GM18861 (cell line): ENCODE measurements around the gene PIN1.
A peak's percentile ranks its signal among the peaks of the same experiment; 100 is the strongest.
"Not testable (repeated sequence)": the region's sequence is repeated elsewhere in the genome, so short reads cannot be mapped to it uniquely, and the experiment has no call there.

Experiments
- ATAC-seq: cut with Tn5 transposase; IDR thresholded peaks from one replicate; pipeline ENCODE4 v1.9.1; 2021; ENCODE audit not compliant: unreplicated experiment

Gene PIN1

GRCh38 chr19:9818175-9818733, 16.9 kb upstream of the PIN1 start:
- ATAC-seq = no peak

GRCh38 chr19:9818734-9819595, 16.2 kb upstream of the PIN1 start, which contains the start of gene FBXL12:
Gene FBXL12, minus strand, starts transcription at chr19:9819079. Its CDS starts 266 bp downstream, at chr19:9818813.
- peak; percentile 70 for ATAC-seq

GRCh38 chr19:9819596-9819909, 15.6 kb upstream of the PIN1 start:
- no peak for ATAC-seq

GRCh38 chr19:9820034-9820433, 15.1 kb upstream of the PIN1 start:
- ATAC-seq = not testable (repeated sequence)

GRCh38 chr19:9823816-9824215, 11.3 kb upstream of the PIN1 start:
- no peak for ATAC-seq

- ATAC-seq = peak; percentile 77
These were observed 7.6 kb upstream of the PIN1 start, which contains the start of gene UBL5 for GRCh38 chr19:9827289-9828238. Gene UBL5, plus strand, starts transcription at chr19:9827918. Its CDS starts 420 bp downstream, at chr19:9828338.

- no peak for ATAC-seq
These were observed 6.5 kb upstream of the PIN1 start for GRCh38 chr19:9828551-9829063.

- no peak for ATAC-seq
These were observed 802 bp upstream of the PIN1 start for GRCh38 chr19:9834307-9834725.

- ATAC-seq = peak; percentile 11
These were observed 410 bp downstream of the PIN1 start for GRCh38 chr19:9835507-9835949.

GRCh38 chr19:9836021-9836420, 903 bp downstream of the PIN1 start:
- ATAC-seq = no peak

- no peak for ATAC-seq
These were observed 3.2 kb downstream of the PIN1 start for GRCh38 chr19:9838324-9838723.

- no peak for ATAC-seq
These were observed 4.3 kb downstream of the PIN1 start for GRCh38 chr19:9839415-9839814.

GRCh38 chr19:9842834-9843625, 7.9 kb downstream of the PIN1 start:
- no peak for ATAC-seq

- ATAC-seq = not testable (repeated sequence)
These were observed 8.6 kb downstream of the PIN1 start for GRCh38 chr19:9843626-9844273.

GRCh38 chr19:9847087-9847671, 12.1 kb downstream of the PIN1 start:
- no peak for ATAC-seq

- ATAC-seq = no peak
These were observed 12.9 kb downstream of the PIN1 start for GRCh38 chr19:9848060-9848459.

GRCh38 chr19:9848762-9849161, 13.6 kb downstream of the PIN1 start:
- ATAC-seq = no peak

GRCh38 chr19:9849791-9850190, 14.7 kb downstream of the PIN1 start:
- ATAC-seq = no peak

GRCh38 chr19:9850235-9850959, 15.3 kb downstream of the PIN1 start:
- ATAC-seq = no peak
